ENCODE data around the gene AHDC1. TPM values are rescaled to one million over a fixed set of nuclear protein-coding genes. Genes with fewer than 3 reads are reported as not detected.
A peak's percentile ranks its signal among the peaks of the same experiment; 100 is the strongest.

AHDC1 gene
- total and polyA plus RNA-seq, 7 donors: 1.8 to 34.1 (median 12.1) TPM

DNA sequence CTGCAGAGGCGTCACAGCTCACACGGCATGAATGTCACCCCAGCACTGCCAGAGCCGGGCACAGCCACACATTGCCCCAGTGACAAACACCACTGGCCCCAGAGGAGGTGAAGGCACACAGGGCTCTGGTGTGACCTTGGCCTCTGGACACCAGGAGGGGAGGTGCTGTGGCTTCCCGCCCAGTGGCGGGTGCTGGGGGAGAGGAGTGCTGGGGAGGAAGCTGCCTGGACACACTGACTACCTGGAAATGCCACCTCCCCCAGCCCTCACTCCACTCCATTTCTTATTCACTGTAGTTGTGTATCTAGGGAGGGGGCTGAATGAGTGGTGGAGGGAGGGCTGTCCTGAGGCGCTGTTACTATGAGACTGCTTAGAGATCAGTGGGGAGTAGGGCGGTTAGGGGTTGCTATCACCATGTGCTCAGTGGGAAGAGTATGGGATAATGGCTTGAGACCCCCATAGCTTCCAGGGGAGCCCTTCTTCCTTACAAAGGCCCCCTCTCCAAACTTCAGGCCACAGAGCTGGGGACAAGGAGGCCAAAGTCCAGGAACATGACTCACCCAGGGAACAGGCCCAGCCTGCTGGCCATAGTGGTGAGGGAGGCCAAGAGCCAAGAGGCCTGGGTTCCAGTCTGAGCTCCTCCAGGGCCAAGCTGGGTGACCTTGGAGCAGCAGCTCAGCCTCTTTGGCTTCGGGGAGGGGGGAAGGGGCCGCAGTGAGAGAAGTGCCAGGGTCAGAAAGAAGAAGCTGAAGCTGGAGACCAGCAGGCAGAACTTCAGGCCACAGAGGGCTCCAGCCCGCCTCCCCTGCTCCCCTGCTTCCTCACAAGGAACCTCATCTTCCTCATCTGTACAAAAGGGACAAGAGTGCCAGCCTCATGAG, 40.1 kb downstream of the AHDC1 start:
- intact Hi-C loops (cut with DNase I): no loop called here
- TF ChIP-seq EP300 (IDR thresholded peaks at IDR 0.05): no peak
- no peak for TF ChIP-seq POLR2A (IDR thresholded peaks at IDR 0.05)
- TF ChIP-seq POLR2AphosphoS5 (IDR thresholded peaks at IDR 0.05): no peak
- TF ChIP-seq, protein P1, sequence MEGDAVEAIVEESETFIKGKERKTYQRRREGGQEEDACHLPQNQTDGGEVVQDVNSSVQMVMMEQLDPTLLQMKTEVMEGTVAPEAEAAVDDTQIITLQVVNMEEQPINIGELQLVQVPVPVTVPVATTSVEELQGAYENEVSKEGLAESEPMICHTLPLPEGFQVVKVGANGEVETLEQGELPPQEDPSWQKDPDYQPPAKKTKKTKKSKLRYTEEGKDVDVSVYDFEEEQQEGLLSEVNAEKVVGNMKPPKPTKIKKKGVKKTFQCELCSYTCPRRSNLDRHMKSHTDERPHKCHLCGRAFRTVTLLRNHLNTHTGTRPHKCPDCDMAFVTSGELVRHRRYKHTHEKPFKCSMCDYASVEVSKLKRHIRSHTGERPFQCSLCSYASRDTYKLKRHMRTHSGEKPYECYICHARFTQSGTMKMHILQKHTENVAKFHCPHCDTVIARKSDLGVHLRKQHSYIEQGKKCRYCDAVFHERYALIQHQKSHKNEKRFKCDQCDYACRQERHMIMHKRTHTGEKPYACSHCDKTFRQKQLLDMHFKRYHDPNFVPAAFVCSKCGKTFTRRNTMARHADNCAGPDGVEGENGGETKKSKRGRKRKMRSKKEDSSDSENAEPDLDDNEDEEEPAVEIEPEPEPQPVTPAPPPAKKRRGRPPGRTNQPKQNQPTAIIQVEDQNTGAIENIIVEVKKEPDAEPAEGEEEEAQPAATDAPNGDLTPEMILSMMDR (IDR thresholded peaks at IDR 0.05): no peak
- H3K4me1 ChIP-seq: peaks cover 0 to 100% (median 91%) of the 10 kb centered on the region in 4 donors
- DNase-seq: peak; percentile 87
- no peaks in the 10 kb centered on the region for H3K9me3 ChIP-seq
- H3K27me3 ChIP-seq: no peaks in the 10 kb centered on the region
- H3K4me3 ChIP-seq: no peak overlapping the region
- H3K27ac ChIP-seq: peak overlapping the region; percentile 96 to 98 (median 97)
- no peaks in the 10 kb centered on the region for H3K36me3 ChIP-seq
- 27 to 53% methylated on average over 10 of the region's 10 CpGs for WGBS, 2 donors

DNA sequence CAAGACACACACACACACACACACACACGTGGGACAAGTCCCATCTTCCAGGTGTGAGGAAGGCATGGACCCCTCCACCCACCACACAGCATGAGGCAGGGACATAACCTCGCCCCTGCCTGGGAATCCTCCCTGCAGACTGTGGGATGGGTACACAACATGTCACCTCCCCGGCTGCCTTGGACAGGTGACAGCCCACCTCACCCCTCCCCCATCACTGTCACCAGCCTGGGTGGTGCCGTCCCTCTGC, 40.7 kb downstream of the AHDC1 start:
- peaks cover 0 to 5% (median 2%) of the 10 kb centered on the region in 4 donors for H3K36me3 ChIP-seq
- H3K9me3 ChIP-seq: no peaks in the 10 kb centered on the region
- H3K4me3 ChIP-seq: no peak overlapping the region
- intact Hi-C loops (cut with DNase I): no loop called here
- TF ChIP-seq EP300 (IDR thresholded peaks at IDR 0.05): no peak
- TF ChIP-seq, protein P1 (IDR thresholded peaks at IDR 0.05): no peak
- TF ChIP-seq POLR2A (IDR thresholded peaks at IDR 0.05): no peak
- TF ChIP-seq POLR2AphosphoS5 (IDR thresholded peaks at IDR 0.05): no peak
- H3K27ac ChIP-seq: peak overlapping the region; percentile 96 to 98 (median 97)
- no peaks in the 10 kb centered on the region for H3K27me3 ChIP-seq
- 32 to 55% methylated on average over 4 of the region's 4 CpGs for WGBS, 2 donors
- peaks cover 0 to 94% (median 88%) of the 10 kb centered on the region in 4 donors for H3K4me1 ChIP-seq
- no peak for DNase-seq

DNA sequence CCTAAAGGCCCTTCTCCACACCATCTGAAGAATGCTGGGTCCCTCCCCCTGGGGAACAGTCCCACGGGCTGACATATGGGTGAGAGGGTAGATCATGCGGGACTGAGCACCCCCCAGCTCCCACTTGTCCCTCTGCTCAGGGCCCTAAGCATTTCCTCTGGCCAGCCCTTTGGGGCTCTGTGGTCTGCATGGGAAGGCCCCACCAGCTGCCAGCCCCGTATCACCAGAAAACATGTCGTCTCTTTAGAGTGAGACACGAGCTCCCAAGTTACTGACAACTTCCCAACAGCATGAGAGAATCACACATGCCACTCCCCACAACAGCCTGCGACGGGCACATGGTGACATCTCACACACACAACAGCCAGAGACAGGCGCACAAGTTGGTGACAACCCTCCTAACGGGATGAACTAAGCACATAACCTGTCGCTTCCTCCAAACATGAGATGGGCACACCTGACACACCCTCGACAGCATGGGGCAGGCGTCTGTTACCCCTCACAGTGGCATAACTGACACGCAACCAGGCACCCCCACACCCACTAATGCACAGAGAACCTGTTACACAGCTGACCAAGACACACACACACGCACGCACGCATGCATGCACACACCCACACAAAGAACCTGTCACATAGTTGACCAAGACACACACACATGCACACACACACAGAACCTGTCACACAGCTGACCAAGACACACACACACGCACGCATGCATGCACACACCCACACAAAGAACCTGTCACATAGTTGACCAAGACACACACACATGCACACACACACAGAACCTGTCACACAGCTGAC, 41.2 kb downstream of the AHDC1 start:
- no peaks in the 10 kb centered on the region for H3K27me3 ChIP-seq
- peak overlapping the region; percentile 96 to 98 (median 97) for H3K27ac ChIP-seq
- TF ChIP-seq POLR2AphosphoS5 (IDR thresholded peaks at IDR 0.05) (no peak), EP300 (IDR thresholded peaks at IDR 0.05) (no peak), POLR2A (IDR thresholded peaks at IDR 0.05) (no peak)
- TF ChIP-seq, protein P1 (IDR thresholded peaks at IDR 0.05): no peak
- H3K4me3 ChIP-seq: peak overlapping the region in 1 of 4 donors; percentile 11
- peaks cover 0 to 93% (median 88%) of the 10 kb centered on the region in 4 donors for H3K4me1 ChIP-seq
- H3K36me3 ChIP-seq: peaks cover 0 to 10% (median 5%) of the 10 kb centered on the region in 4 donors
- no peak for DNase-seq
- intact Hi-C loops (cut with DNase I): no loop called here
- WGBS, 2 donors: 74 to 81% methylated on average over 18 of the region's 18 CpGs
- no peaks in the 10 kb centered on the region for H3K9me3 ChIP-seq

DNA sequence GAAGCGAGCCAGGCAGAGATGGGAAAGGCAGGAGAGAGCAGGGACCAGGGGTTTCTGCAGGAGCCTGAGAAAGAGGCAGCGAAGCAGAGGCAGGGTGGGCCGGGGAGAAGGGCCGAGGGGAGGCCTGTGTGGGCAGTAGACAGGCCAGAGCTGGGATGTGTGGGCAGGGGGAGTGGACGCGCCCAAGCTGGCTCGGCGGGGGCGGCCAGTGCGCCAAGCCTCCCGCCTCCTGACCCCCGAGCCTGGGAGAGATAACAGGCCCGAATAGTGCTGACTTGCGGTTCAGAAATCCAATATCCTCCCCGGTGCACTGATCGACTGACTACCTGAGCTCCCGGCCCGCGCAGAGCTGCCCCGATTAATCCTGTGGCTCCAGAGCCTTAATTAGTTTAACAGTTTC, 41.9 kb downstream of the AHDC1 start:
- intact Hi-C loops (cut with DNase I): no loop called here
- TF ChIP-seq, protein P1 (IDR thresholded peaks at IDR 0.05): no peak
- TF ChIP-seq POLR2AphosphoS5 (IDR thresholded peaks at IDR 0.05) (no peak), EP300 (IDR thresholded peaks at IDR 0.05) (no peak), POLR2A (IDR thresholded peaks at IDR 0.05) (no peak)
- 79 to 85% methylated on average over 20 of the region's 20 CpGs for WGBS, 2 donors
- no peak for DNase-seq
- Histone ChIP-seq H3K27me3 (no peaks in the 10 kb centered on the region), H3K9me3 (no peaks in the 10 kb centered on the region), H3K4me1 (peaks cover 0 to 93% (median 88%) of the 10 kb centered on the region in 4 donors), H3K4me3 (peak overlapping the region in 1 of 4 donors; percentile 11), H3K27ac (peak overlapping the region; percentile 96 to 98 (median 97)), H3K36me3 (peaks cover 0 to 12% (median 5%) of the 10 kb centered on the region in 4 donors)

All from sigmoid colon (tissue), 7 donors.